SK-N-SH (cell line): ENCODE results near the gene CLEC2D. TPM values are rescaled to one million over a fixed set of nuclear protein-coding genes. Genes with fewer than 3 reads are reported as not detected.
"Not testable (repeated sequence)": the region's sequence is repeated elsewhere in the genome, so short reads cannot be mapped to it uniquely, and the experiment has no call there.

Source experiments
- CTCF ChIA-PET: fragments of 300-600, 350-600 bp; formaldehyde crosslinking; extraction: SDS; loops from one replicate; lab custom pipeline; 2021; lab: Yijun Ruan, JAX
- POLR2A ChIA-PET: fragments of 350-600 bp; sonication (Branson Sonifier 250); formaldehyde crosslinking; extraction: SDS; loops from one replicate; lab custom pipeline; 2020; ENCODE audit warnings: antibody characterized with exemption, inconsistent platforms; lab: Yijun Ruan, JAX
- DNase-seq: peaks from one replicate; pipeline ENCODE4 v3.0.0; 2012
- H2AFZ ChIP-seq: fragments of 200-600 bp; sonication (generic); 2 replicates; pipeline ENCODE4 v1.8.1; 2016; ENCODE audit warnings: antibody characterized with exemption, mild to moderate bottlenecking, low read depth
- H3F3A ChIP-seq: fragments of 200-600 bp; sonication (generic); replicated peaks from 2 replicates; pipeline ENCODE3; 2016; ENCODE audit warnings: antibody characterized with exemption, mild to moderate bottlenecking; ENCODE audit not compliant: insufficient read depth
- H3K27ac ChIP-seq, 2 experiments: fragments of 200-500 bp in 1 of 2; fragments of 200-600 bp in 1 of 2; sonication (Bioruptor generic) in 1 of 2; sonication (generic), shearing (Covaris generic) in 1 of 2; 2 replicates each; pipeline versions ENCODE4 v1.5.1 to v1.6.1; 2014 to 2016; ENCODE audit warnings: low read depth in 2 of 2, inconsistent platforms in 1 of 2, low read length in 1 of 2, mild to moderate bottlenecking in 1 of 2, mixed read lengths in 1 of 2
- H3K27me3 ChIP-seq: fragments of 200-600 bp; sonication (generic), shearing (Covaris generic); 2 replicates; pipeline ENCODE4 v1.6.1; 2016; ENCODE audit warnings: mixed run types; ENCODE audit not compliant: insufficient read depth
- H3K36me3 ChIP-seq, 2 experiments: fragments of 200-500 bp in 1 of 2; fragments of 200-600 bp in 1 of 2; sonication (Bioruptor generic) in 1 of 2; sonication (generic) in 1 of 2; replicated peaks in 1 of 2; 2 replicates each; pipeline versions ENCODE3 to v1.5.1; 2014 to 2016; ENCODE audit warnings: low read length in 1 of 2, mild to moderate bottlenecking in 1 of 2; ENCODE audit not compliant: insufficient read depth in 2 of 2, control insufficient read depth in 1 of 2
- H3K4me1 ChIP-seq, 2 experiments: fragments of 200-500 bp in 1 of 2; fragments of 200-600 bp in 1 of 2; sonication (Bioruptor generic) in 1 of 2; sonication (generic), shearing (Covaris generic) in 1 of 2; 2 replicates each; pipeline versions ENCODE4 v1.5.1 to v1.6.1; 2014 to 2016; ENCODE audit warnings: low read depth in 1 of 2, low read length in 1 of 2, mixed run types in 1 of 2; ENCODE audit not compliant: insufficient read depth in 2 of 2, control insufficient read depth in 1 of 2
- H3K4me2 ChIP-seq: fragments of 200-600 bp; sonication (generic), shearing (Covaris generic); 2 replicates; pipeline ENCODE4 v1.6.1; 2017; ENCODE audit warnings: mixed run types
- H3K4me3 ChIP-seq, 2 experiments: fragments of 200-500 bp in 1 of 2; fragments of 200-600 bp in 1 of 2; sonication (Bioruptor generic) in 1 of 2; sonication (generic), shearing (Covaris generic) in 1 of 2; 2 replicates each; pipeline versions ENCODE4 v1.5.1 to v1.8.1; 2014 to 2016; ENCODE audit warnings: low read depth in 2 of 2, inconsistent platforms in 1 of 2, low read length in 1 of 2, mild to moderate bottlenecking in 1 of 2, mixed read lengths in 1 of 2, moderate library complexity in 1 of 2
- H3K79me2 ChIP-seq: fragments of 200-600 bp; sonication (generic); 2 replicates; pipeline ENCODE4 v1.8.1; 2017; ENCODE audit warnings: mild to moderate bottlenecking; ENCODE audit not compliant: insufficient read depth
- H3K9ac ChIP-seq: fragments of 200-600 bp; sonication (generic); 2 replicates; pipeline ENCODE4 v1.6.1; 2017; ENCODE audit warnings: mixed run types
- H3K9me2 ChIP-seq: fragments of 200-600 bp; sonication (generic); 2 replicates; pipeline ENCODE4 v1.6.1; 2017; ENCODE audit warnings: mixed run types
- H3K9me3 ChIP-seq: fragments of 200-600 bp; sonication (generic); 2 replicates; pipeline ENCODE4 v1.6.1; 2017; ENCODE audit warnings: mixed run types, mild to moderate bottlenecking, moderate library complexity
- H4K20me1 ChIP-seq: fragments of 200-600 bp; sonication (generic); 2 replicates; pipeline ENCODE4 v1.6.1; 2017; ENCODE audit warnings: mild to moderate bottlenecking, mixed run types; ENCODE audit not compliant: insufficient read depth
- ELF1 ChIP-seq: IDR thresholded peaks from 2 replicates; pipeline ENCODE4 v1.4.0; 2012
- GABPA ChIP-seq: IDR thresholded peaks from 2 replicates; pipeline ENCODE4 v1.4.0; 2012; ENCODE audit warnings: low read depth, mild to moderate bottlenecking
- JUND ChIP-seq: IDR thresholded peaks from 2 replicates; pipeline ENCODE4 v1.4.0; 2012
- MEF2A ChIP-seq: IDR thresholded peaks from 2 replicates; pipeline ENCODE4 v1.4.0; 2012; ENCODE audit warnings: low read depth, borderline replicate concordance
- MXI1 ChIP-seq: IDR thresholded peaks from 2 replicates; pipeline ENCODE4 v1.6.1; 2012; ENCODE audit warnings: mild to moderate bottlenecking, low read depth, low read length, improper control_type of control experiment
- NRF1 ChIP-seq: IDR thresholded peaks from 2 replicates; pipeline ENCODE4 v1.6.1; 2012; ENCODE audit warnings: low read depth, mild to moderate bottlenecking, low read length
- RCOR1 ChIP-seq: fragments of 150-350 bp; IDR thresholded peaks from 2 replicates; pipeline ENCODE4 v1.6.1; 2017; ENCODE audit warnings: antibody characterized with exemption, low read length
- RFX5 ChIP-seq: IDR thresholded peaks from 2 replicates; pipeline ENCODE4 v1.6.1; 2012; ENCODE audit warnings: mild to moderate bottlenecking, improper control_type of control experiment, low read length
- RXRA ChIP-seq: IDR thresholded peaks from 2 replicates; pipeline ENCODE4 v1.4.0; 2012; ENCODE audit warnings: low read depth, mild to moderate bottlenecking, borderline replicate concordance
- SIN3A ChIP-seq: IDR thresholded peaks from 2 replicates; pipeline ENCODE4 v1.6.1; 2012; ENCODE audit warnings: low read depth, mild to moderate bottlenecking, low read length, moderate library complexity, borderline replicate concordance
- SMC3 ChIP-seq: IDR thresholded peaks from 2 replicates; pipeline ENCODE4 v1.6.1; 2012; ENCODE audit warnings: low read depth, low read length, improper control_type of control experiment
- WGBS: methylation state at CpG from one replicate; pipeline ENCODE4 v1.1.6; 2017; ENCODE audit warnings: low lambda C conversion rate; 5-methylcytosine and 5-hydroxymethylcytosine counted together
- polyA plus RNA-seq, 3 experiments: library from polyadenylated mRNA; depleted of rRNA; stranded (reverse); fragments of >200 nt; gene quantifications; 2 replicates each; pipeline ENCODE4 v1.2.3, GENCODE V29; 2012
- TF ChIP-seq, protein P1 (sequence below): fragments of 150-350 bp; IDR thresholded peaks from 2 replicates; pipeline ENCODE4 v1.6.1; 2016; ENCODE audit warnings: mild to moderate bottlenecking, low read depth, low read length
- TF ChIP-seq, protein P2 (sequence below): IDR thresholded peaks from 2 replicates; pipeline ENCODE4 v1.4.0; 2012; ENCODE audit warnings: low read depth, borderline replicate concordance
- TF ChIP-seq, protein P3 (sequence below): IDR thresholded peaks from 2 replicates; pipeline ENCODE4 v1.4.0; 2012; ENCODE audit warnings: low read depth
- TF ChIP-seq, protein P4 (sequence below): IDR thresholded peaks from 2 replicates; pipeline ENCODE4 v1.6.1; 2012; ENCODE audit warnings: mild to moderate bottlenecking, low read depth, low read length, moderate library complexity
- TF ChIP-seq, protein P5 (sequence below): IDR thresholded peaks from 2 replicates; pipeline ENCODE4; 2012
- TF ChIP-seq, protein P6 (sequence below): fragments of 150-350 bp; IDR thresholded peaks from 2 replicates; pipeline ENCODE4 v1.6.1; 2017; ENCODE audit warnings: antibody characterized with exemption, low read length, low read depth, borderline replicate concordance

Gene CLEC2D
- polyA plus RNA-seq, 1 of the 3 experiments (the other 2 are of a cell fraction), result 0.81 TPM

DNA sequence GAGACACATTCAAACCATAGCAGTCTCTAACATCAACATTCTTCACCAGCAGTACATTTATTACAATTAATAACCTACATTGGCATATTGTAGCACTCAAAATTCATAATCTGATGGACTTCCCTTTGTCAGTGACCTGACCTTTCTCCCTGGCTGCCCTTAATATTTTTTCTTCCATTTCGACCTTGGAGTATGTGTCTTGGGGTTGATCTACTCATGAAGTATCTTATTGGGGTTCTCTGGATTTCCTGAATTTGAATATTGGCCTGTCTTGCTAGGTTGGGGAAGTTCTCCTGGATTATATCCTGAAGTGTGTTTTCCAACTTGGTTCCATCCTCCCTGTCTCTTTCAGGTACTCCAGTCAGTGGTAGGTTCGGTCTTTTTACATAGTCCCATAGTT is 2.8 kb downstream of the CLEC2D start:
- H3K27me3 ChIP-seq, H3K79me2 ChIP-seq, DNase-seq, POLR2A ChIA-PET, H4K20me1 ChIP-seq, H3K4me2 ChIP-seq, H3K9me2 ChIP-seq, H3K27ac ChIP-seq, H3K4me3 ChIP-seq, H3F3A ChIP-seq, H3K9ac ChIP-seq, H3K36me3 ChIP-seq, H2AFZ ChIP-seq, H3K9me3 ChIP-seq: not testable (repeated sequence)
- H3K4me1 ChIP-seq, result peaks cover 9 to 11% of the 10 kb centered on the region in 2 experiments; a peak in 3 of 4 replicates
- 84% methylated on average over 2 of the region's 2 CpGs for whole genome bisulfite sequencing
- CTCF ChIA-PET, result interaction anchor here (1.0 kb wide), 1 partner anchor 78 kb away, joined by 3 read pairs; no protein-coding TSS in a partner anchor

DNA sequence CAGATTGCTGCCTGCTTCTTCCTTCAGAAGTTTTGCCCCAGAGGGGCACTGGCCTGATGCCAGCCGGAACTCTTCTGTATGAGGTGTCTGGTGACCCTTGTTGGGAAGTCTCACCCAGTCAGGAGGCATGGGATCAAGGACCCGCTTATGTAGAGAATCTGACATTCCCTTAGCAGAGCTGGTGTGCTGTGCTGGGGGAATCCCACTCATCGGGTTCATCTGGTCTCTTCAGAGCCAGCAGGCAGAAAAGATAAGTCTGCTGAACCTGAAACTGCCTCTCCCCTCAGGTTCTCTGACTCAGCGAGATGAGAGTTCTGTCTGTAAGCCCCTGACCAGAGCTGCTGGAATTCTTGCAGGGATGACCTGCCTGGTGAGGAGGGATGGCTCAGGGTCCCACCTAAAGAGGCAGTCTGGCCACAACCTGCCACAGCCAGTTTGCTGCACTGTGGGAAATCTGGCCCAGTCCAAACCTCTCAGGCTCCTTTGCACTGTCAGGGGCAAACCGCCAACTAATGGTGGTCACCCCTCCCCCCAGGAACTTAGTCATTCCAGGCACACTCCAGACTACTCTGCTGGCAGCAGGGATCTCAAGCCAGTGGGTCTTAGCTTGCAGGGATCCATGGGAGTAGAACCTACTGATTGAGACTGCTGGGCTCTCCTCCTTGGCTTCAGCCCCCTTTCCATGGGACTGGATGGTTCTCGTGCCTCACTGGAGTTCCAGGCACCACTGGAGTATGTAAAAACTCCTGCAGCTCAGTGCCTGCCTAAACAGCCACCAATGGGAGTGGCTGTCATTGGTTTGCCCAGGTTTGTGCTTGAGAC is 4.1 kb downstream of the CLEC2D start:
- H3K36me3 ChIP-seq, result no peaks in the 10 kb centered on the region
- H3K9me2 ChIP-seq, result no peaks in the 10 kb centered on the region
- H3K9ac ChIP-seq, result peak overlapping the region; percentile 33; the same call in 1 of the 2 replicates
- peak overlapping the region; percentile 63; the same call in 1 of the 2 replicates for H2AFZ ChIP-seq
- no peaks in the 10 kb centered on the region for H3K9me3 ChIP-seq
- 38% methylated on average over 5 of the region's 6 CpGs for WGBS
- peak; percentile 23 for DNase-seq
- H3K4me1 ChIP-seq, result peaks cover 9 to 11% of the 10 kb centered on the region in 2 experiments; a peak in 3 of 4 replicates
- H3F3A ChIP-seq, result no peaks in the 10 kb centered on the region
- no peaks in the 10 kb centered on the region for H4K20me1 ChIP-seq
- peak overlapping the region in 1 of 2 experiments; percentile 32; a peak in 1 of 4 replicates for H3K4me3 ChIP-seq
- H3K79me2 ChIP-seq, result no peaks in the 10 kb centered on the region
- POLR2A ChIA-PET, result interaction anchor here (0.6 kb wide), 1 partner anchor 12 kb away, joined by 3 read pairs; no protein-coding TSS in a partner anchor
- peak overlapping the region; percentile 63 to 64 for H3K27ac ChIP-seq
- CTCF ChIA-PET, result no interaction called here
- H3K27me3 ChIP-seq, result no peaks in the 10 kb centered on the region
- H3K4me2 ChIP-seq, result peak overlapping the region; percentile 43
- TF ChIP-seq NRF1 (no peak), JUND (peak; percentile 81), MXI1 (no peak), GABPA (no peak), RCOR1 (no peak), RXRA (peak; percentile 37; the same call in 1 of the 2 replicates), MEF2A (no peak), SMC3 (no peak), SIN3A (no peak), RFX5 (no peak), ELF1 (no peak)
- TF ChIP-seq, protein P1, sequence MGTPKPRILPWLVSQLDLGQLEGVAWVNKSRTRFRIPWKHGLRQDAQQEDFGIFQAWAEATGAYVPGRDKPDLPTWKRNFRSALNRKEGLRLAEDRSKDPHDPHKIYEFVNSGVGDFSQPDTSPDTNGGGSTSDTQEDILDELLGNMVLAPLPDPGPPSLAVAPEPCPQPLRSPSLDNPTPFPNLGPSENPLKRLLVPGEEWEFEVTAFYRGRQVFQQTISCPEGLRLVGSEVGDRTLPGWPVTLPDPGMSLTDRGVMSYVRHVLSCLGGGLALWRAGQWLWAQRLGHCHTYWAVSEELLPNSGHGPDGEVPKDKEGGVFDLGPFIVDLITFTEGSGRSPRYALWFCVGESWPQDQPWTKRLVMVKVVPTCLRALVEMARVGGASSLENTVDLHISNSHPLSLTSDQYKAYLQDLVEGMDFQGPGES, result no peak
- TF ChIP-seq, protein P2, sequence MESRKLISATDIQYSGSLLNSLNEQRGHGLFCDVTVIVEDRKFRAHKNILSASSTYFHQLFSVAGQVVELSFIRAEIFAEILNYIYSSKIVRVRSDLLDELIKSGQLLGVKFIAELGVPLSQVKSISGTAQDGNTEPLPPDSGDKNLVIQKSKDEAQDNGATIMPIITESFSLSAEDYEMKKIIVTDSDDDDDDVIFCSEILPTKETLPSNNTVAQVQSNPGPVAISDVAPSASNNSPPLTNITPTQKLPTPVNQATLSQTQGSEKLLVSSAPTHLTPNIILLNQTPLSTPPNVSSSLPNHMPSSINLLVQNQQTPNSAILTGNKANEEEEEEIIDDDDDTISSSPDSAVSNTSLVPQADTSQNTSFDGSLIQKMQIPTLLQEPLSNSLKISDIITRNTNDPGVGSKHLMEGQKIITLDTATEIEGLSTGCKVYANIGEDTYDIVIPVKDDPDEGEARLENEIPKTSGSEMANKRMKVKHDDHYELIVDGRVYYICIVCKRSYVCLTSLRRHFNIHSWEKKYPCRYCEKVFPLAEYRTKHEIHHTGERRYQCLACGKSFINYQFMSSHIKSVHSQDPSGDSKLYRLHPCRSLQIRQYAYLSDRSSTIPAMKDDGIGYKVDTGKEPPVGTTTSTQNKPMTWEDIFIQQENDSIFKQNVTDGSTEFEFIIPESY, result no peak
- TF ChIP-seq, protein P3, sequence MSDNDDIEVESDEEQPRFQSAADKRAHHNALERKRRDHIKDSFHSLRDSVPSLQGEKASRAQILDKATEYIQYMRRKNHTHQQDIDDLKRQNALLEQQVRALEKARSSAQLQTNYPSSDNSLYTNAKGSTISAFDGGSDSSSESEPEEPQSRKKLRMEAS, result peak; percentile 51; the same call in 1 of the 2 replicates
- TF ChIP-seq, protein P4, sequence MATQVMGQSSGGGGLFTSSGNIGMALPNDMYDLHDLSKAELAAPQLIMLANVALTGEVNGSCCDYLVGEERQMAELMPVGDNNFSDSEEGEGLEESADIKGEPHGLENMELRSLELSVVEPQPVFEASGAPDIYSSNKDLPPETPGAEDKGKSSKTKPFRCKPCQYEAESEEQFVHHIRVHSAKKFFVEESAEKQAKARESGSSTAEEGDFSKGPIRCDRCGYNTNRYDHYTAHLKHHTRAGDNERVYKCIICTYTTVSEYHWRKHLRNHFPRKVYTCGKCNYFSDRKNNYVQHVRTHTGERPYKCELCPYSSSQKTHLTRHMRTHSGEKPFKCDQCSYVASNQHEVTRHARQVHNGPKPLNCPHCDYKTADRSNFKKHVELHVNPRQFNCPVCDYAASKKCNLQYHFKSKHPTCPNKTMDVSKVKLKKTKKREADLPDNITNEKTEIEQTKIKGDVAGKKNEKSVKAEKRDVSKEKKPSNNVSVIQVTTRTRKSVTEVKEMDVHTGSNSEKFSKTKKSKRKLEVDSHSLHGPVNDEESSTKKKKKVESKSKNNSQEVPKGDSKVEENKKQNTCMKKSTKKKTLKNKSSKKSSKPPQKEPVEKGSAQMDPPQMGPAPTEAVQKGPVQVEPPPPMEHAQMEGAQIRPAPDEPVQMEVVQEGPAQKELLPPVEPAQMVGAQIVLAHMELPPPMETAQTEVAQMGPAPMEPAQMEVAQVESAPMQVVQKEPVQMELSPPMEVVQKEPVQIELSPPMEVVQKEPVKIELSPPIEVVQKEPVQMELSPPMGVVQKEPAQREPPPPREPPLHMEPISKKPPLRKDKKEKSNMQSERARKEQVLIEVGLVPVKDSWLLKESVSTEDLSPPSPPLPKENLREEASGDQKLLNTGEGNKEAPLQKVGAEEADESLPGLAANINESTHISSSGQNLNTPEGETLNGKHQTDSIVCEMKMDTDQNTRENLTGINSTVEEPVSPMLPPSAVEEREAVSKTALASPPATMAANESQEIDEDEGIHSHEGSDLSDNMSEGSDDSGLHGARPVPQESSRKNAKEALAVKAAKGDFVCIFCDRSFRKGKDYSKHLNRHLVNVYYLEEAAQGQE, result peak; percentile 72
- TF ChIP-seq, protein P5, sequence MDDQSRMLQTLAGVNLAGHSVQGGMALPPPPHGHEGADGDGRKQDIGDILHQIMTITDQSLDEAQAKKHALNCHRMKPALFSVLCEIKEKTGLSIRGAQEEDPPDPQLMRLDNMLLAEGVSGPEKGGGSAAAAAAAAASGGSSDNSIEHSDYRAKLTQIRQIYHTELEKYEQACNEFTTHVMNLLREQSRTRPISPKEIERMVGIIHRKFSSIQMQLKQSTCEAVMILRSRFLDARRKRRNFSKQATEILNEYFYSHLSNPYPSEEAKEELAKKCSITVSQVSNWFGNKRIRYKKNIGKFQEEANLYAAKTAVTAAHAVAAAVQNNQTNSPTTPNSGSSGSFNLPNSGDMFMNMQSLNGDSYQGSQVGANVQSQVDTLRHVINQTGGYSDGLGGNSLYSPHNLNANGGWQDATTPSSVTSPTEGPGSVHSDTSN, result peak; percentile 53
- TF ChIP-seq, protein P6, sequence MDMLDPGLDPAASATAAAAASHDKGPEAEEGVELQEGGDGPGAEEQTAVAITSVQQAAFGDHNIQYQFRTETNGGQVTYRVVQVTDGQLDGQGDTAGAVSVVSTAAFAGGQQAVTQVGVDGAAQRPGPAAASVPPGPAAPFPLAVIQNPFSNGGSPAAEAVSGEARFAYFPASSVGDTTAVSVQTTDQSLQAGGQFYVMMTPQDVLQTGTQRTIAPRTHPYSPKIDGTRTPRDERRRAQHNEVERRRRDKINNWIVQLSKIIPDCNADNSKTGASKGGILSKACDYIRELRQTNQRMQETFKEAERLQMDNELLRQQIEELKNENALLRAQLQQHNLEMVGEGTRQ, result no peak
